GM06990 (cell line): Measurements from ENCODE around the gene FLT1.

Source experiments
- DNase-seq: peaks from one replicate; pipeline ENCODE4 v3.0.0-alpha.2; 2011; ENCODE audit not compliant: insufficient read length; ENCODE audit errors: extremely low read depth
- H3K27me3 ChIP-seq: replicated peaks from 2 replicates; pipeline ENCODE4 v1.6.0; 2011; ENCODE audit warnings: low read length; ENCODE audit not compliant: control insufficient read depth, insufficient read depth
- H3K36me3 ChIP-seq: 2 replicates; pipeline ENCODE4 v1.5.1; 2011; ENCODE audit warnings: low read length; ENCODE audit not compliant: control insufficient read depth, insufficient read depth
- H3K4me3 ChIP-seq: replicated peaks from 2 replicates; pipeline ENCODE4 v1.5.1; 2011; ENCODE audit warnings: low read depth, mild to moderate bottlenecking, control low read depth, low read length
- CTCF ChIP-seq: IDR thresholded peaks from 2 replicates; pipeline ENCODE4 v1.5.1; 2011; ENCODE audit warnings: low read length, control low read depth, mild to moderate bottlenecking, inconsistent platforms; ENCODE audit not compliant: insufficient read depth, poor library complexity, severe bottlenecking

FLT1 gene

GRCh38 chr13:28250542-28250941 lies 244.4 kb downstream of the FLT1 start:
- TF ChIP-seq CTCF = no peak
- Histone ChIP-seq H3K27me3 (no peaks in the 10 kb centered on the region), H3K4me3 (no peak overlapping the region), H3K36me3 (no peaks in the 10 kb centered on the region; the same call in 1 of the 2 replicates)
- no peak for DNase-seq
